ENCODE data around the gene CRMP1. TPM values are rescaled to one million over a fixed set of nuclear protein-coding genes. Genes with fewer than 3 reads are reported as not detected.

CRMP1 gene
- total RNA-seq, 1 experiment from 2014 or later, result 77.5 TPM

- ChIA-PET POLR2A (ENCODE audit: low non-redundant PET) (no interaction called here), CTCF (no interaction called here)
- Histone ChIP-seq H3K9me3 (ENCODE audit: low read depth, low read length, poor library complexity, severe bottlenecking) (no peaks in the 10 kb centered on the region), H3K4me3 (ENCODE audit: low read depth, low read length, poor library complexity, severe bottlenecking) (no peak overlapping the region), H3K27me3 (replicated peaks; ENCODE audit: insufficient read depth, low read depth, low read length, poor library complexity) (no peaks in the 10 kb centered on the region), H3K4me1 (ENCODE audit: insufficient read depth, low read length, poor library complexity, severe bottlenecking) (no peaks in the 10 kb centered on the region), H3K27ac (ENCODE audit: low read depth, low read length, poor library complexity, severe bottlenecking) (no peak overlapping the region), H3K36me3 (ENCODE audit: insufficient read depth, low read length, poor library complexity, severe bottlenecking) (peaks cover 29% of the 10 kb centered on the region)
- no TSS peak for BruUV-seq (replicated peaks)
- intact Hi-C loops (cut with micrococcal nuclease; ENCODE audit: unreplicated experiment), result no loop called here
- TF ChIP-seq, protein P1, sequence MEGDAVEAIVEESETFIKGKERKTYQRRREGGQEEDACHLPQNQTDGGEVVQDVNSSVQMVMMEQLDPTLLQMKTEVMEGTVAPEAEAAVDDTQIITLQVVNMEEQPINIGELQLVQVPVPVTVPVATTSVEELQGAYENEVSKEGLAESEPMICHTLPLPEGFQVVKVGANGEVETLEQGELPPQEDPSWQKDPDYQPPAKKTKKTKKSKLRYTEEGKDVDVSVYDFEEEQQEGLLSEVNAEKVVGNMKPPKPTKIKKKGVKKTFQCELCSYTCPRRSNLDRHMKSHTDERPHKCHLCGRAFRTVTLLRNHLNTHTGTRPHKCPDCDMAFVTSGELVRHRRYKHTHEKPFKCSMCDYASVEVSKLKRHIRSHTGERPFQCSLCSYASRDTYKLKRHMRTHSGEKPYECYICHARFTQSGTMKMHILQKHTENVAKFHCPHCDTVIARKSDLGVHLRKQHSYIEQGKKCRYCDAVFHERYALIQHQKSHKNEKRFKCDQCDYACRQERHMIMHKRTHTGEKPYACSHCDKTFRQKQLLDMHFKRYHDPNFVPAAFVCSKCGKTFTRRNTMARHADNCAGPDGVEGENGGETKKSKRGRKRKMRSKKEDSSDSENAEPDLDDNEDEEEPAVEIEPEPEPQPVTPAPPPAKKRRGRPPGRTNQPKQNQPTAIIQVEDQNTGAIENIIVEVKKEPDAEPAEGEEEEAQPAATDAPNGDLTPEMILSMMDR (conservative IDR thresholded peaks at IDR 0.05; ENCODE audit: low read depth, low read length), result no peak
- TF ChIP-seq EZH2 (IDR thresholded peaks at IDR 0.05; ENCODE audit: borderline replicate concordance, low read depth, low read length, poor library complexity, severe bottlenecking), result no peak
- no peak for DNase-seq (ENCODE audit: low spot score)
These were observed 66.3 kb downstream of the CRMP1 start for GRCh38 chr4:5826437-5827107.

DNA sequence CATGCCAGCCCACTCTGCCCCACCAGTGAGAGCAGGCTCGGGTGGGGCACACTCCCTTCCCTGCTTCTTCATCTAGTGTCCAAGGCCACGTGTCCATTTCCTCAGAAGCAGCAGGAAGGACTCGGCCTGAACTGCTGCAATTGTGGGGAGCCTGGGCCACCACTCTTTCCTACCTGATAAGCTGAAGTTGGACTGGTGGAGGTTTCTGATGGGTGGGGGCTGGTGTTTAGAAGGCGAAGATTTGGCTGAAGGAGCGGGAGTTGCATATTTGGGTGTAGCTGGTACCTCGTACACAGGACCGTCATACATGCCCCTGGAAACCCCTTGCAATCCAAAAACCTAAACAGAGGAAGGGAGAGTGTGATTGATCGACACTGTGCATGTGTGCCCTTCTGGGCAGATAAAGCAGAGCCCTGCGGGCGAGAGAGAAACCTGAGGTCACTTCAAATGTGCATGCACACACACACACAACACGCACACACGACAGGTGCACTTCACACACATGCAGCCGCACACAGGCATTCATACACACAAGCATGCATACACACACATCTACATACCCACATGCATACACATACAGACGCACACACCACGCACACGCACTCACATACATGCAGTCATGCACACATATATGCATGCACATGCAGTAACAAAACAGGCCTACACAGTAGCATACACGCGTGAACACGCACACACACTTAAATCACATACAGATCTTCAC lies 67.4 kb downstream of the CRMP1 start:
- H3K27ac ChIP-seq (ENCODE audit: low read depth, low read length, poor library complexity, severe bottlenecking), result no peak overlapping the region
- H3K36me3 ChIP-seq (ENCODE audit: insufficient read depth, low read length, poor library complexity, severe bottlenecking), result peaks cover 36% of the 10 kb centered on the region
- intact Hi-C loops (cut with micrococcal nuclease; ENCODE audit: unreplicated experiment), result no loop called here
- TF ChIP-seq, protein P1 (conservative IDR thresholded peaks at IDR 0.05; ENCODE audit: low read depth, low read length), result no peak
- no peak for TF ChIP-seq EZH2 (IDR thresholded peaks at IDR 0.05; ENCODE audit: borderline replicate concordance, low read depth, low read length, poor library complexity, severe bottlenecking)
- CTCF ChIA-PET, result no interaction called here
- no peak for DNase-seq (ENCODE audit: low spot score)
- H3K4me3 ChIP-seq (ENCODE audit: low read depth, low read length, poor library complexity, severe bottlenecking), result no peak overlapping the region
- POLR2A ChIA-PET (ENCODE audit: low non-redundant PET), result no interaction called here
- no peaks in the 10 kb centered on the region for H3K9me3 ChIP-seq (ENCODE audit: low read depth, low read length, poor library complexity, severe bottlenecking)
- H3K4me1 ChIP-seq (ENCODE audit: insufficient read depth, low read length, poor library complexity, severe bottlenecking), result no peaks in the 10 kb centered on the region
- BruUV-seq (replicated peaks), result no TSS peak
- H3K27me3 ChIP-seq (replicated peaks; ENCODE audit: insufficient read depth, low read depth, low read length, poor library complexity), result no peaks in the 10 kb centered on the region

- peak; percentile 63 for DNase-seq (ENCODE audit: low spot score)
- ChIA-PET CTCF (no interaction called here), POLR2A (ENCODE audit: low non-redundant PET) (no interaction called here)
- Histone ChIP-seq H3K27ac (ENCODE audit: low read depth, low read length, poor library complexity, severe bottlenecking) (no peak overlapping the region), H3K9me3 (ENCODE audit: low read depth, low read length, poor library complexity, severe bottlenecking) (no peaks in the 10 kb centered on the region), H3K27me3 (replicated peaks; ENCODE audit: insufficient read depth, low read depth, low read length, poor library complexity) (no peaks in the 10 kb centered on the region), H3K36me3 (ENCODE audit: insufficient read depth, low read length, poor library complexity, severe bottlenecking) (peaks cover 41% of the 10 kb centered on the region), H3K4me1 (ENCODE audit: insufficient read depth, low read length, poor library complexity, severe bottlenecking) (no peaks in the 10 kb centered on the region), H3K4me3 (ENCODE audit: low read depth, low read length, poor library complexity, severe bottlenecking) (no peak overlapping the region)
- no peak for TF ChIP-seq EZH2 (IDR thresholded peaks at IDR 0.05; ENCODE audit: borderline replicate concordance, low read depth, low read length, poor library complexity, severe bottlenecking)
- TF ChIP-seq, protein P1 (conservative IDR thresholded peaks at IDR 0.05; ENCODE audit: low read depth, low read length), result peak; percentile 68
- intact Hi-C loops (cut with micrococcal nuclease; ENCODE audit: unreplicated experiment), result loop anchor here (5.0 kb wide), 1 partner anchor 63 kb away; no protein-coding TSS in a partner anchor
- BruUV-seq (replicated peaks), result no TSS peak
These were observed 68.3 kb downstream of the CRMP1 start for GRCh38 chr4:5824635-5825034.

All from A673 (cell line).